Retinal pigment epithelial cell (primary cell): ENCODE results near the gene LRRC47.

Experiments
- DNase-seq: peaks from one replicate; pipeline ENCODE4 v3.0.0-alpha.2; 2010; ENCODE audit warnings: low read depth
- H3K4me3 ChIP-seq: 2 replicates; pipeline ENCODE4 v1.5.1; 2011; ENCODE audit warnings: mild to moderate bottlenecking, low read length, control low read depth, moderate library complexity
- CTCF ChIP-seq: conservative IDR thresholded peaks from 2 replicates; pipeline ENCODE4 v1.5.1; 2011; ENCODE audit warnings: low read depth, low read length, control low read depth, inconsistent platforms

The LRRC47 gene

GRCh38 chr1:3821908-3822307 is 25.6 kb upstream of the LRRC47 start:
- TF ChIP-seq CTCF: no peak
- H3K4me3 ChIP-seq: no peak overlapping the region
- DNase-seq: no peak

DNA sequence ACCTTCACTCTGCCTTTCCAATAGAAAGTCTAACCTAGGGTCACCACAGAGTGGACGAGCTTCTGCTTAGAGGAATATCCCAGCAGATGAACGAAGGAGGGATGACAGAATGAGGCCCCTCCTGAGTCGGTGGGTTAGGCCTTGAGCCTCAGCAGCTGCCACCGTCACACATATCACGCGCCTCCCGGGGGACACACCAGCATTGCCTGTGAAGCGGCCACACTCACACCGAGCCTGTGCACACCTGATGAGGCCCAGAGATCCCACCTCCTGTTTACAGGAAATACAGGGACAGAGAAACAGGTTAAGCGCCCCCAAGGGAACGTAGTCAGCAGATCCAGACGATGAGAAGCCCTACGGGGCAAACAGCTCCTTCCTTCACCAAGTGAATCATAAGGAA is 25.1 kb upstream of the LRRC47 start:
- H3K4me3 ChIP-seq: no peak overlapping the region
- DNase-seq: no peak
- no peak for TF ChIP-seq CTCF

- TF ChIP-seq CTCF: no peak
- H3K4me3 ChIP-seq: no peak overlapping the region
- peak; percentile 60 for DNase-seq
These were observed 24.7 kb upstream of the LRRC47 start for GRCh38 chr1:3821004-3821403.

DNA sequence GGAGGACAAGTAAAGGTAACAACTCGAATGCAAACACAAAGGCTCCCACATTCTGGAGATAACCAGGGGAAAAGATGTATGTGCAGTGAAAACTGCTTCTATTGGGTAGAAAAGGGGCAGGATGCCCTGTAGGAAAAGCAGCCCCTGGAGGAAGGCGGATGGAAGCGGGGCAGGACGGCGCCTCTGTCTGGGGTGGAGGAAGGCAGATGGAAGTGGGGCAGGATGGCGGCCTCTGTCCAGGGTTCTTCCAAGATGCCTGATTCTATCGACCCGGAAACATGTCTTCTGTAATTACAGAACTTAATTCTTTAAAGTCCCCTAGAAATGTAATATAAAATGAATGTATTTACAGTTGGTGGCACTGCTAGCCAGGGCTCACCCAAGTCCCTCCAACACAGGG is 24.0 kb upstream of the LRRC47 start:
- DNase-seq: no peak
- no peak overlapping the region for H3K4me3 ChIP-seq
- no peak for TF ChIP-seq CTCF

GRCh38 chr1:3819771-3820200 is 23.5 kb upstream of the LRRC47 start:
- no peak for DNase-seq
- H3K4me3 ChIP-seq: no peak overlapping the region
- no peak for TF ChIP-seq CTCF

- DNase-seq: no peak
- TF ChIP-seq CTCF: no peak
- H3K4me3 ChIP-seq: no peak overlapping the region
These were observed 21.7 kb upstream of the LRRC47 start for GRCh38 chr1:3817821-3818597.

GRCh38 chr1:3817138-3817740 is 20.9 kb upstream of the LRRC47 start:
- DNase-seq: no peak
- no peak overlapping the region for H3K4me3 ChIP-seq
- no peak for TF ChIP-seq CTCF
